ENCODE data around the gene PLBD2. TPM values are rescaled to one million over a fixed set of nuclear protein-coding genes. Genes with fewer than 3 reads are reported as not detected.

Gene PLBD2
- total RNA-seq, 4 donors from 2014 or later: 36.5 to 57.9 (median 44.7) TPM

GRCh38 chr12:113341535-113341934 lies 16.9 kb upstream of the PLBD2 start:
- Histone ChIP-seq H3K9me3 (no peaks in the 10 kb centered on the region), H3K27ac (no peak overlapping the region), H3K4me3 (no peak overlapping the region), H3K27me3 (no peaks in the 10 kb centered on the region), H3K4me1 (no peaks in the 10 kb centered on the region), H3K36me3 (no peaks in the 10 kb centered on the region)
- 80 to 83% methylated on average over 6 of the region's 6 CpGs for WGBS, 2 donors
- no peak for DNase-seq (ENCODE audit: low spot score in 2 of 2)
- TF ChIP-seq EP300 (IDR thresholded peaks at IDR 0.05) (no peak), POLR2A (IDR thresholded peaks at IDR 0.05) (no peak), CTCF (IDR thresholded peaks at IDR 0.05) (no peak)

GRCh38 chr12:113345318-113345717 lies 13.1 kb upstream of the PLBD2 start:
- Histone ChIP-seq H3K4me1 (no peaks in the 10 kb centered on the region), H3K27me3 (no peaks in the 10 kb centered on the region), H3K9me3 (no peaks in the 10 kb centered on the region), H3K4me3 (no peak overlapping the region), H3K36me3 (no peaks in the 10 kb centered on the region), H3K27ac (no peak overlapping the region)
- DNase-seq (ENCODE audit: low spot score in 2 of 2): no peak
- WGBS, 2 donors: 86 to 96% methylated on average over 6 of the region's 6 CpGs
- TF ChIP-seq EP300 (IDR thresholded peaks at IDR 0.05) (no peak), POLR2A (IDR thresholded peaks at IDR 0.05) (no peak), CTCF (IDR thresholded peaks at IDR 0.05) (no peak)

- H3K9me3 ChIP-seq: no peaks in the 10 kb centered on the region
- WGBS, 2 donors: 75 to 82% methylated on average over 5 of the region's 5 CpGs
- TF ChIP-seq EP300 (IDR thresholded peaks at IDR 0.05) (no peak), CTCF (IDR thresholded peaks at IDR 0.05) (no peak), POLR2A (IDR thresholded peaks at IDR 0.05) (no peak)
- no peak for DNase-seq (ENCODE audit: low spot score in 2 of 2)
- no peaks in the 10 kb centered on the region for H3K4me1 ChIP-seq
- no peak overlapping the region for H3K4me3 ChIP-seq
- H3K27me3 ChIP-seq: no peaks in the 10 kb centered on the region
- no peak overlapping the region for H3K27ac ChIP-seq
- no peaks in the 10 kb centered on the region for H3K36me3 ChIP-seq
These were observed 12.0 kb upstream of the PLBD2 start for GRCh38 chr12:113346353-113346752.

GRCh38 chr12:113347107-113347506 lies 11.3 kb upstream of the PLBD2 start:
- no peak for TF ChIP-seq POLR2A (IDR thresholded peaks at IDR 0.05)
- TF ChIP-seq EP300 (IDR thresholded peaks at IDR 0.05): no peak
- TF ChIP-seq CTCF (IDR thresholded peaks at IDR 0.05): no peak
- no peaks in the 10 kb centered on the region for H3K36me3 ChIP-seq
- H3K27ac ChIP-seq: no peak overlapping the region
- DNase-seq (ENCODE audit: low spot score in 2 of 2): no peak
- H3K27me3 ChIP-seq: no peaks in the 10 kb centered on the region
- H3K4me1 ChIP-seq: no peaks in the 10 kb centered on the region
- H3K4me3 ChIP-seq: no peak overlapping the region
- H3K9me3 ChIP-seq: no peaks in the 10 kb centered on the region
- WGBS, 2 donors: 84 to 91% methylated on average over 3 of the region's 3 CpGs

- no peak for DNase-seq (ENCODE audit: low spot score in 2 of 2)
- Histone ChIP-seq H3K9me3 (no peaks in the 10 kb centered on the region), H3K4me3 (no peak overlapping the region), H3K27ac (no peak overlapping the region), H3K4me1 (no peaks in the 10 kb centered on the region), H3K36me3 (no peaks in the 10 kb centered on the region), H3K27me3 (no peaks in the 10 kb centered on the region)
- WGBS, 2 donors: 89 to 90% methylated on average over 2 of the region's 2 CpGs
- TF ChIP-seq POLR2A (IDR thresholded peaks at IDR 0.05): no peak
- TF ChIP-seq CTCF (IDR thresholded peaks at IDR 0.05): no peak
- no peak for TF ChIP-seq EP300 (IDR thresholded peaks at IDR 0.05)
These were observed 10.5 kb upstream of the PLBD2 start for GRCh38 chr12:113347892-113348291.
